ENCODE data around the gene TRIM28. TPM values are rescaled to one million over a fixed set of nuclear protein-coding genes. Genes with fewer than 3 reads are reported as not detected.
"Not testable (repeated sequence)": the region's sequence is repeated elsewhere in the genome, so short reads cannot be mapped to it uniquely, and the experiment has no call there.

Gene TRIM28
- total and polyA plus RNA-seq, 5 donors = 98.7 to 161 (median 142) TPM

GRCh38 chr19:58542641-58543372 is 1.1 kb upstream of the TRIM28 start:
- DNase-seq; H3K27ac ChIP-seq (ENCODE audit: low read length); intact Hi-C loops (cut with DNase I); H3K4me3 ChIP-seq (ENCODE audit: low read length); ATAC-seq; H3K27me3 ChIP-seq (ENCODE audit: control insufficient read depth, insufficient read depth); H3K9me3 ChIP-seq (ENCODE audit: control insufficient read depth, low read length): not testable (repeated sequence)
- peaks cover 11% of the 10 kb centered on the region for H3K4me1 ChIP-seq (ENCODE audit: control insufficient read depth, insufficient read depth, low read length)
- WGBS = 81% methylated on average over 18 of the region's 18 CpGs

GRCh38 chr19:58544591-58545285 is 874 bp downstream of the TRIM28 start:
- DNase-seq (peak in 1 of 3 donors; percentile 91), ATAC-seq (peak; percentile 0 to 2)
- under 1% methylated on average over 87 of the region's 92 CpGs for WGBS
- H3K27me3 ChIP-seq (ENCODE audit: control insufficient read depth, insufficient read depth) = no peaks in the 10 kb centered on the region
- peak overlapping the region; percentile 87 for H3K27ac ChIP-seq (ENCODE audit: low read length)
- H3K9me3 ChIP-seq (ENCODE audit: control insufficient read depth, low read length) = no peaks in the 10 kb centered on the region
- peak overlapping the region; percentile 79 for H3K4me3 ChIP-seq (ENCODE audit: low read length)
- peaks cover 11% of the 10 kb centered on the region for H3K4me1 ChIP-seq (ENCODE audit: control insufficient read depth, insufficient read depth, low read length)
- intact Hi-C loops (cut with DNase I) = no loop called here

- Histone ChIP-seq H3K4me3 (ENCODE audit: low read length) (peak overlapping the region; percentile 79), H3K27me3 (ENCODE audit: control insufficient read depth, insufficient read depth) (no peaks in the 10 kb centered on the region), H3K27ac (ENCODE audit: low read length) (no peak overlapping the region), H3K4me1 (ENCODE audit: control insufficient read depth, insufficient read depth, low read length) (peaks cover 11% of the 10 kb centered on the region), H3K9me3 (ENCODE audit: control insufficient read depth, low read length) (no peaks in the 10 kb centered on the region)
- no peak for ATAC-seq
- DNase-seq = no peak
- intact Hi-C loops (cut with DNase I) = no loop called here
- WGBS = 7% methylated on average over 21 of the region's 21 CpGs
Observed at GRCh38 chr19:58545286-58546018, 1.6 kb downstream of the TRIM28 start.

GRCh38 chr19:58546019-58546530 is 2.2 kb downstream of the TRIM28 start:
- ATAC-seq (no peak), DNase-seq (no peak)
- Histone ChIP-seq H3K9me3 (ENCODE audit: control insufficient read depth, low read length) (no peaks in the 10 kb centered on the region), H3K27ac (ENCODE audit: low read length) (no peak overlapping the region), H3K4me3 (ENCODE audit: low read length) (peak overlapping the region; percentile 79), H3K27me3 (ENCODE audit: control insufficient read depth, insufficient read depth) (no peaks in the 10 kb centered on the region), H3K4me1 (ENCODE audit: control insufficient read depth, insufficient read depth, low read length) (peaks cover 11% of the 10 kb centered on the region)
- intact Hi-C loops (cut with DNase I) = no loop called here
- WGBS = 26% methylated on average over 1 of the region's 1 CpG

- DNase-seq (no peak), ATAC-seq (no peak)
- Histone ChIP-seq H3K4me1 (ENCODE audit: control insufficient read depth, insufficient read depth, low read length) (peaks cover 11% of the 10 kb centered on the region), H3K27ac (ENCODE audit: low read length) (no peak overlapping the region), H3K4me3 (ENCODE audit: low read length) (no peak overlapping the region), H3K9me3 (ENCODE audit: control insufficient read depth, low read length) (no peaks in the 10 kb centered on the region), H3K27me3 (ENCODE audit: control insufficient read depth, insufficient read depth) (no peaks in the 10 kb centered on the region)
- intact Hi-C loops (cut with DNase I) = no loop called here
- WGBS = 88% methylated on average over 18 of the region's 18 CpGs
Observed at GRCh38 chr19:58547323-58548312, 3.8 kb downstream of the TRIM28 start.

GRCh38 chr19:58548859-58549663 is 5.2 kb downstream of the TRIM28 start:
- Histone ChIP-seq H3K27me3 (ENCODE audit: control insufficient read depth, insufficient read depth) (no peaks in the 10 kb centered on the region), H3K9me3 (ENCODE audit: control insufficient read depth, low read length) (no peaks in the 10 kb centered on the region), H3K4me1 (ENCODE audit: control insufficient read depth, insufficient read depth, low read length) (peaks cover 16% of the 10 kb centered on the region), H3K4me3 (ENCODE audit: low read length) (no peak overlapping the region), H3K27ac (ENCODE audit: low read length) (no peak overlapping the region)
- 90% methylated on average over 20 of the region's 20 CpGs for WGBS
- intact Hi-C loops (cut with DNase I) = no loop called here
- DNase-seq = no peak
- no peak for ATAC-seq

- intact Hi-C loops (cut with DNase I) = no loop called here
- no peak overlapping the region for H3K27ac ChIP-seq (ENCODE audit: low read length)
- no peak for DNase-seq
- no peaks in the 10 kb centered on the region for H3K27me3 ChIP-seq (ENCODE audit: control insufficient read depth, insufficient read depth)
- peaks cover 18% of the 10 kb centered on the region for H3K4me1 ChIP-seq (ENCODE audit: control insufficient read depth, insufficient read depth, low read length)
- H3K4me3 ChIP-seq (ENCODE audit: low read length) = no peak overlapping the region
- ATAC-seq = no peak
- WGBS = 87% methylated on average over 11 of the region's 11 CpGs
- H3K9me3 ChIP-seq (ENCODE audit: control insufficient read depth, low read length) = no peaks in the 10 kb centered on the region
Observed at GRCh38 chr19:58549664-58550361, 5.9 kb downstream of the TRIM28 start.

GRCh38 chr19:58550362-58551122 is 6.7 kb downstream of the TRIM28 start:
- WGBS = 86% methylated on average over 13 of the region's 13 CpGs
- DNase-seq = no peak

GRCh38 chr19:58551123-58551497 is 7.2 kb downstream of the TRIM28 start:
- H3K4me1 ChIP-seq (ENCODE audit: control insufficient read depth, insufficient read depth, low read length) = peaks cover 15% of the 10 kb centered on the region
- no peak for ATAC-seq

More at GRCh38 chr19:58550362-58551122, 6.7 kb downstream of the TRIM28 start:
- ATAC-seq = no peak
- intact Hi-C loops (cut with DNase I) = no loop called here
- Histone ChIP-seq H3K27ac (ENCODE audit: low read length) (no peak overlapping the region), H3K4me1 (ENCODE audit: control insufficient read depth, insufficient read depth, low read length) (peaks cover 20% of the 10 kb centered on the region), H3K9me3 (ENCODE audit: control insufficient read depth, low read length) (no peaks in the 10 kb centered on the region), H3K27me3 (ENCODE audit: control insufficient read depth, insufficient read depth) (no peaks in the 10 kb centered on the region), H3K4me3 (ENCODE audit: low read length) (no peak overlapping the region)

More at GRCh38 chr19:58551123-58551497, 7.2 kb downstream of the TRIM28 start:
- intact Hi-C loops (cut with DNase I) = no loop called here
- H3K27ac ChIP-seq (ENCODE audit: low read length) = no peak overlapping the region
- no peaks in the 10 kb centered on the region for H3K9me3 ChIP-seq (ENCODE audit: control insufficient read depth, low read length)
- H3K27me3 ChIP-seq (ENCODE audit: control insufficient read depth, insufficient read depth) = no peaks in the 10 kb centered on the region
- H3K4me3 ChIP-seq (ENCODE audit: low read length) = no peak overlapping the region
- 39% methylated on average over 1 of the region's 1 CpG for WGBS
- no peak for DNase-seq
